Measurements from ENCODE around the gene ARL11.

The ARL11 gene

DNA sequence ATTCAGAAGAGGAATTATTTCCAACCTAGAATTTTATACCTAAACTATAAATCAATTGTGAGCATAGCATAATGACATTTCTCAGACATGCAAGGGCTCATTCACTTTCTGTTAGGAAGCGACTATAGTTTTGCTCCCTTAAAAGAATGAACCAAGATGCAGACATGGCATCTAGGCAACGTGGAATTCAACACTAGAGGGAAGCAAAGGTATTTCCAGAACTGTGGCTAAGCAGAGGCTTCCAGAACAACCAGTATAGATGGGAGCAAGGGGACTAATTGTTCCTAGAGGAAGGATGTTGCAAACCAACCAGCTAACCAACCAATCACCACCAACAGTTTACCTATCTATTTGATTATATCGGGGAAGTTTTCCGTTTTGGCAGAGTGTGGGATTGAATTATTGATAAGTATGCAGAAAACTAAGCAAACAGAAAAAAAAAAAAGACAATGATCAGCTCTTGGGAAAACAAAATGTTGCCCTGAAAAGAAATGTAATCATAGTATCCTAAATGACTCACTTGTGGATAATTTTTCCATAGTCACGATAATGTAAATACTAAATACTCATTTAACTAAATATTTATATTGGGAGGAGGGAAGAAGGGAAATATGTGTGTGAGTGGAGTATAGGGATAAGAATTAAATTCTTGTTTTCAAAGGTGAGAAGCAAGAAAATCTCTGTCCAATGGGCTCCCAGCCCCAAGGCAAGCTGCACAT, 21.1 kb downstream of the ARL11 start:
- peak; percentile 50 for DNase-seq (ENCODE audit: low spot score)

DNA sequence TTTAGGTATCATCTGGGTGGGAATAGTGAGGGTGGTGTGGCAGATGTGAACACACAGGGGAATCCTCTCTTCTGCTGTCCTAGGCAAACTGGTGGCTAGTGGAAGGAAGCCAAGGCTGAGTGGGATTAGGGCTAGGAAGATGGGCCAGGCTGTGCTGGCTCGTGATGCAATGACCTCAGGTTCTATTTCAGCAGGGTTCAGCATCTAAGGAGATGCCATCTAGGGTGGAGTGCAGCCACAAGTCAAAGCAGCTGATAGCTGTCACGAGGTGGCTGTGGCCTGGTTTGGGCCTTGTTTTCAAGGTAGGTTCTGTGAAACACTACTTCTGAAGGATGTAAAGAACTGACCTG, 21.6 kb downstream of the ARL11 start:
- DNase-seq (ENCODE audit: low spot score) = no peak

DNA sequence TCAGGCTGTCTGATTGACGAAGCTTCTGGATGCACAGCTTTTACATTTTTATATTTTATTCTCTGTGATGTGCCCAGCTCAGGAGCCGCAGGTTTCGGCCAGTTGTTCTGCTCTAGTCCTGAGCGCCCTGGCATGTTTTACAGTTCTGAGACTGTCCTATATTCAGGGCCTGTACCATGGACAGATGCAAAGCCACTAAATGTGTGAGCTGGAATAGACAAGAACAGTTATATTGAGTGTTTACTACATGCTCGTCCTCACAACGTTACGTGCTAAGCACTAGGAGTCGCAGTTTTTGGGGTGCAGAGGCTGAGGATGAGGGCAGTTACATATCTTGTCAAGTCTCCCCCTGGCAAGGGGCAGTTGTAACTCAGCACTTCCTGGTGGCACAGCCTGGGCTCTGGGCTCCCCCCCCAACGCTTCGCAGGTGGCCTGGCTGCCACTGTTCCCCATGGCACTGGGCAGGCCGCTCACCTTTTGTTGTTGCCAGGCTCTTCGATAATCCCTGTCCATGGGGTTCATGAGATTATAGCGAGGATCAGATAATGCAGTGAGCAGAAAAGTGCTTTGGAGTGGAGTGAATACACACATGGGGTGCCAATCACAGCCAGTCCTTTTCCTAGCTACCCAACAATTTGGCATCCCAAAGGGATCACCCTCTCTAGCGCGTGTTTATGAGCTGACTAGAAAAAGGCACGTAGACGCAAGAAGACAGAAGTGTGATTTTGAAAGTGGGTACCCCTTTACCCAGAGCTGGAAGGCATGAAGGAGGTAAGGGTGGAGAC, 23.5 kb downstream of the ARL11 start:
- no peak for DNase-seq (ENCODE audit: low spot score)

DNA sequence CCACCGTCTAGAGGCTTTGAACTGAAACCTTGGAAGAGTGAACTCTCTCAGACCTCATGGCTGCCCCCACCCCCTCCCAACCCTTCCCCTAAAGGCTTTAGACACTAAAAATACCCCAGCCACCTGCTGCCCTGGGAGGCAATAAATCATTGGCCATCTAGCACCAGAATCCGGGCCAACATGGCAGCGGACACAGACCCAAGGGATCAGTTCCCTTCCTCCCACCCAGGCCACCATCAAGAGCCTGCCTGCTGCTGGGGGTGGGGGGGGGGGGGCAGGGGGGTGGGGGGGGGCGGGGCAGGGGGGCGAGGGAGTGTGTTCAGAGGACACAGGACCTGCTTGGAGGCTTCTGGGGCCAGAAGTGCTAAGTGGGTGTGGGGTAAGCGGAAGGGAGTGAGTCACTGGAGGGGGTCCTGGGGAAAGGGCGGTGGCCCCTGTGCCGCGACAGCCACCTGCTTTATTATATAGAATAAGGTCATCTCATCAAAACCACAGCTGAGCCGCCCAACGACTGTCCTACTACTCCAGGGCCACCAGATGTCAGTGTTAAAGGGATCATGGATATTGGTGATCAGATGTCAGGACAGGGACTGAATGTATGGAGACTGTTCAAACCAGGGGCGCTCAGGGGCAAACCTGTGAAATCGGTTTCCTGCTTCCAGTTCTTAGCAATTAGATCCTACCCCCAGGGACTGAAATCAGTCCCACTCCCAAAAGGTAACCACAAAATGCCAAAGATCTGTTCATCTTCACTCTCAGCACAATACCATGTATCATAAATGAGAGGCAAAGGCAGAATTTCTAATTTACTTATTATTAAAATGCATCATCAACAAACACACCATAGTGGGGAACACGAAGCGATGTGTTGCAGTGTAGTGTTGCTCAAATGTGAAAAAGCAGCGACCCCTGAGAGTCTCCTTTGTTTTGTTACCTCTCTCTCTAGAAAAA, 24.3 kb downstream of the ARL11 start:
- DNase-seq (ENCODE audit: low spot score) = peak; percentile 64

DNA sequence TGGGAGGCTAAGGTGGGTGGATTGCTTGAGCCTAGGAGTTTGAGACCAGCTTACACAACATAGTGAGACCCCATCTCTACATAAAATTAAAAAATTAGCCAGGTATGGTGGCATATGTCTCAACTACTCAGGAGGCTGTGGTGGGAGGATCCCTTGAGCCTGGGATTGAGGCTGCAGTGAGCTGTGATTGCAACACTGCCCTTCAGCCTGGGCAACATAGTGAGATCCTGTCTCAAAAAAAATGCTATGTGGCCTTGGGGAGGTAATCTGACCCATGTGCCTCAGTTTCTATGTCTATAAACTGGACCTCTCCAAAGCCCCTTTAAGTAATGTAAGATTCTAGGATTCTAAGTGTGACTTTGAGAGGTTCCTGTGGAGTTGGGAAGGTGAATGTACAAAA, 25.2 kb downstream of the ARL11 start:
- DNase-seq (ENCODE audit: low spot score) = no peak

DNA sequence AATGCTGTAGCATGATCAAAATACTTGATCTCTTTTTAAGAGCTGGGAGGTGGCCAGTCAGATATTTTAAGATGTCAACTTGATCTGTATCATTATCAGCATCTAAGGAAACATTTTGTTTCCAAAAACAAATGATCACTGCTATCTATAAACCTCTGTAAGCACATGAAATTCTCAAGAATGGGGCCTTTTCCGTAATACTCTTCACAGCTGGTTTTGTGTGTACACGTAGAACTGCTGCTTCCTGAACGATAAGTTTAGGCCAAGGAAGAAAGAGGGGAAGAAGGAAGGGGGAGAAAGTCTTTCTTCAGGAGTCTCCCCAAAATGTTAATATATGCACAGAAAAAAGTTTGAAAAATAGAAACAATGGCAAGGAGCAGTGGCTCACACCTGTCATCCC, 25.7 kb downstream of the ARL11 start:
- DNase-seq (ENCODE audit: low spot score) = no peak

DNA sequence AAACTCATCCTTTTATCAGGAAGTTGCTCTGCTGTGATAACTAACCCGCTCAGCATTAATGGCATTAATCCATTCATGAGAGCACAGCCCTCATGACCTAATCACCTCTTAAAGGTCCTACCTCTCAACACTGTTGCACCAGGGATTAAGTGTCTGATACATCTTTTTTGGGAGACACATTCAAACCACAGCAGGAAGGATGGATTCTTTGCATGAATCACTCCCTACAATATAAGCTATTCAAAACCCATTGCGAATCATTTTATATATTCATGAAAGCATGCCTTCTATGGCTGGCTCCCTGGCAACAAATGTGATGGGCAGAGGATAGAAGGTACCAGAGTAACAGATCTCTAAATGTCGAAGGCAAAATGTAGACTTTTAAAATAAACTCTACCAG, 27.6 kb downstream of the ARL11 start:
- no peak for DNase-seq (ENCODE audit: low spot score)

DNA sequence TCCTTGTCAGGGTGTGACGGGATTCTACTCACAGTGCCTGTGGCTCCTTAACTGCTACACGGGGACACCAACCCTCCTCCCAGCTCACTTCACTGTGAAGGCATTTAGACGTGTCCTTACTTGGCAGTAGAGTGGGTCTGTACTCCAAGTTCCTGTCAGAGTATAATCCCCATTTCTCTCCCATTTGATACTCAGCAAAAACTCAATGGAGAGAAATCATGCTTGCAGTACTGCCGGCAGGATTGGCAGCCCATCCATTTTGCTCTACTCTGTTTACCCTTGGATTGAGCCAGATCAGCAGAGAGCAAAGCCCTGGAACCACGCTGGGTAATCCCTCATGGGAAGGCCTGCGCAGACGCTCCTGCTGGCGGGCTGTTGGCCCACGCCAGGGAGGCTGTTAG, 28.9 kb downstream of the ARL11 start:
- DNase-seq (ENCODE audit: low spot score) = no peak

DNA sequence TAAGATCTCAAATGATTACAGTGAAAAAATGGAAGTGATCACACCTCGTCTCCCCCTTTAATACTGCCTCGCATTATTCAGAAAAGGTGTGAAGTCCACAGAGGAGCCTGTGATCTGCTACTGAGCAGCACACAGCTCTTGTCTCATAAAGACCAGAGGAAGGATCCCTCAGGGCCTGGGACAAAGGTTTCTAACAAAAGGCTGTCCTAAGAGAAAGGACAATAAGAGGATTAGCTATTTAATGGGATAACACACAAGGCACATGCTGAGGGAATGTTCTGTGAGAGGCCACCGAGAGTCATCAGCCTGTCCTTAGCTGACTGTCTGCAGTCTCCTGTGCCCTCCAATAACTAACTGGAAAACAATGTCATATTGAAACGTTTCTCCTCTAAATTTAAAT, 36.3 kb downstream of the ARL11 start:
- DNase-seq (ENCODE audit: low spot score) = no peak

DNA sequence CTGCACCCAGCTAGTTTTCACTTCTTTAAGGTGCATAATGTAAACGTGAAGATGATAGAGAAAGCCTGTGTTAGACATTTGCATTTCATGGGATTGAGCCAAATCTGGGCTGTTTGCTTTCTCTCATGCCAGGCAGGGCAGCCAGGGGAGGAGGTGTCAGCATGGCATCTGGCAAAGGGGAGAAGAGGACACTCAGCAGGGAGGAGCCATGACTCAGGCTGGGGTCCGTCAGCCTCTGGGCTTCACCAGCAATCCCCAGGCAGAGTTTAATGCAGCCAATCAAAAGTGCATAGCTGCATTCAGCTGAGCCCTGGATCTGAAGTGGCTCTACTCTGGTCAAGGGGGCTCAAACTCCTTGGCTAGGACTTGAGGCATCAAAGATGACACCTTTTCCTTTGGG, 39.5 kb downstream of the ARL11 start:
- no peak for DNase-seq (ENCODE audit: low spot score)

DNA sequence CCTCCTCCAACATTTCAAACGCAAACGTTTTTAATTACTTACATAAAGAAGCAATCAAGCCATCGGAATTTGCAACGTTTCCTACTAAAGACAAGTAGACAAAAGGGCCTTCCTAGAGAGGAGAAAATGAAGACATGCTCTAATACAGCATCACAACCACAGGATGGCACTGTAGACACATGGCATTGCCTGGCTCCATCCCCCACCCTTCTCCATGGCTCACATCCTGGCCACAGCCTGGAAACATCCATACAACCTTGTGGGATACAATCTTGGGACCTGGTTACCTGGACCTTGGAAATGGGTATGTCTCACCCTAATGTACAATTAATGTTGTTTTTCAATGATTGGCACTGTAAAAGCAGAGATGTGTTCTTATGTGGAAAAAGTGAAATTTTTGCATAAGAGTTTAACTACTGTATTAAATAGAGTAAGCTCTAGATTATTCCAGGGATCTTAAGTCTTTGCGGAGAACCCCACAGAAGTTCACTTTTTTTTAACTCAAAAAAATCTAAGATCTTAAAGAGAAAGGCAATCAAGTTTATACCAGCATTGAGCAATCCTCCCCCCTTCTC, 41.5 kb downstream of the ARL11 start:
- DNase-seq (ENCODE audit: low spot score) = peak; percentile 66

DNA sequence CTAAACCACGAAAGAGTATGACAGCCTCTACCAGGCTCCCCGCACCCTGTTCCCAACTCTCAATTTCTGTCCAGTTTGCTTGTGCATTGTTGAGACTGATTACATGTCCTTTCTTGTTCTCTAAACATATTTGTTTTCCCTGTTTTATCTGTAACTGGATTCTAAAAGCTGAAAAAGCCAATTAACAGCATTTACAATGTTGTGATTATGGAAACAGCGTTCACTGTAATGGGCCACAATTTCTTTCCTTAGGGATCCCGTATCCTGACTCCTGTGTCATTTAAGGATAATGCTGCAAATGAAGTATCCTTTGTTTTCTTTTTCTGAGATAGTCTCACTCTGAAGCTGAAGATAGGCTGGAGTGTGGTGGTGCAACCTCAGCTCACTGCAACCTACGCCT, 42.5 kb downstream of the ARL11 start:
- DNase-seq (ENCODE audit: low spot score) = no peak

DNA sequence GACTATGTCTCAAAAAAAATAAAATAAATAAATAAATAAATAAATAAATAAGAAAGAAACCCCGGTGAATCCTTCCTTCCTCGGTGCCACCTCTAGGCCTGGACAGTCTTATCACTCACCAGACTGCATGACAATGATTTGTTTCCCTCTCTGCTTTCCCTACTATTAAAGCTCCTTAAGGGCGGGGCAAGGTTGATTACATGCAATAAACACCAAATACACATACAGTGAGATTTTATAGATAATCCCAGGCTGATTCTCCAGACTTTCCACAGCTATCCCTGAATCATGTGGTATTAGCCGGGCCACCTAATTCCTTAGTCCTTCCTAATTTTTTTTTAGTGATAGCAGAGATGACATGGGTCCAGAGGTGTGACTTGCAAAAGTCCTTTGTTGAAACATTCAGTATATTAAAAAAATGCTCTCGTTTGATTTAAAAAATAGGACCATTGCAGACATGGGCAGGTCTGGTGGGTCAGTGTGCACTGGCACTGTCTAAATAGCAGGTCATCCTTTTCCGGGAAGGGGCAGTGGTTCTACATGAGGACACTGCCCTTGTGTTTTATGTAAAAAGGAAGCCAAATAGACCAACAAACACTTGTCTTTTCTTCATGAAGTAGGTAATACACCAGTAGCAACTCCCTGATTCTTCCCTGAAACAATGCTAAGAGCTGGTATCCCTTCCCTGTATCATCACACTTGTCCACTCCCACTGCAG, 48.4 kb downstream of the ARL11 start:
- no peak for DNase-seq (ENCODE audit: low spot score)

DNA sequence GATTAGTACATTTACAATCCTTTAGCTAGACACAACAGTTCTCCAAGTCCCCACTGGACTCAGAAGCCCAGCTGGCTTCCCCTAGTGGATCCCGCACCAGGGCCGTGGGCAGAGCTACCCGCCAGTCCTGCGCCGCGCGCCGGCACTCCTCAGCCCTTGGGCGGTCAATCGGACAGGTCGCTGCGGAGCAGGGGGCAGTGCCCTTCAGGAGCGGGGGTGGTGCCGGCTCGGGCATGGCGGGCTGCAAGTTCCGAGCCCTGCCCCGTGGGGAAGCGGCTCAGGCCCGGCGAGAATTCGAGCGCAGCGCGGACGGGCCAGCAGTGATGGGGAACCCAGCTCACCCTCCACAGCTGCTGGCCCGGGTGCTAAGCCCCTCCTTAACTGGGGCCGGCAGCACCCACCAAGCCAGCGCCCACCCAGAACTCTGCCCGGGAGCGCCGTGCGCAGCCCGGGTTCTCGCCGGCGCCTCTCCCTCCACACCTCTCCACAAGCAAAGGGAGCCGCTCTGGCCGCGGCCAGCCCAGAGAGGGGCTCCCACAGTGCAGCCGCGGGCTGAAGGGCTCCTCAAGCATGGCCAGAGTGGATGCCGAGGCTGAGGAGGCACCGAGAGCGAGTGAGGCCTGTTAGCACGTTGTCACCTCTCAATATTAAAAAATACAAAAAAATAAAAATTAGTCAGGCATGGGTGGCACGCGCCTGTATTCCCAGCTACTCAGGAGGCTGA, 50.0 kb downstream of the ARL11 start:
- no peak for DNase-seq (ENCODE audit: low spot score)

DNA sequence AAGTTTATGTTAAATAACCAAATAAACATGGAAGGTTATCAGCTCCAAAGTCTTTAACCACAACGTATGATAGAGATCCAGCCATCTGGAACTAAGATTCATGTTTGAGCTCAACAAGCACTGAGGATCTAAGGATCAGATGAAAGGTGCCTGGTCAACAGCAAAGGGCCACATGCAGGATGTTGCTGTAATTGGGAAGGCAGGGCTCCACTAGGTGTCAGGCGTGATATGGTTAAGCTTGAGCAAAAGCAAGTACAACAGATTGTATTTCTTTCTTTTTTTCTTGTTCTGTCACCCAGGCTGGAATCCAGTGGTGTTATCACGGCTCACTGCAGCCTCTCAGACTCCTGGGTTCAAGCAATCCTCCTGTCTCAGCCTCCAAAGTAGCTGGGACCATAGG, 50.9 kb downstream of the ARL11 start:
- peak; percentile 22 for DNase-seq (ENCODE audit: low spot score)

DNA sequence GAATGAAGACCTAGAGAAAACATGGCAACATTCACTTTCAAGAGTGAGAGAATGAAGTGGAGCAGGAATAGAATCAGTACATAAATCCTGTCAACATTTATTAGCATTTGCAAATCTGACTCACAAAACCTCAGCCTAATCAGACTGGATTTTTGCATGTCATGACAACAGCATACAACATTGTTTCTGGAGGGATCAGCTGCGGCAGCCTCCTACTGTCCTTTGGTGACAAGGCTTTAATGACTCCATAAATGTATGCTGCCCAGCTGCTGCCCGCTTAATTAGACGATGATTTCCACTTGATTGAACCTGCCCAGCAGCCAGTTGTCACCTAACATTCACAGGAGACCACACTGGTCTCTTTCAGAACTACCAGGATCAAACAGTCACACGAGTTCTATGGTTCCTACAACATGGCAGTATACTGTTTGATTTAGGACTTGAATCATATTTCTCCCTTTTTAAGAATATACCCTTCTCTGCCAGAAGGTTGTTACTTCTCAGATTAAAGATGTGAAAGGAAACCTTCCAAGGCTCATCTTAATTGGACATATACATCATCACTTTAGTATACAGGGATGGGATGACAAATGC, 53.6 kb downstream of the ARL11 start:
- DNase-seq (ENCODE audit: low spot score) = no peak

Data from HuH-7 (cell line).